HCT116 (cell line): ENCODE measurements around the gene SNX9. TPM values are rescaled to one million over a fixed set of nuclear protein-coding genes. Genes with fewer than 3 reads are reported as not detected.

ENCODE experiments used
- ATAC-seq: fragments of 200-7000 bp; cut with Tn5 transposase; 2 replicates; pipeline ENCODE4 v1.9.1; 2020; ENCODE audit warnings: mild to moderate bottlenecking, moderate library complexity
- BruUV-seq: library from RNA; stranded (reverse); fragments of 400-500 nt; replicated peaks from 2 replicates; lab custom pipeline; 2021; lab: Mats Ljungman, UMichigan
- CTCF ChIA-PET: fragments of 300-600 bp; sonication (Branson Sonifier 250); formaldehyde crosslinking; loops from one replicate; lab custom pipeline; 2021; ENCODE audit warnings: antibody characterized with exemption; lab: Charles Lee
- POLR2A ChIA-PET: fragments of 300-600, 350-600 bp; sonication (Branson Sonifier 250); formaldehyde crosslinking; loops from one replicate; lab custom pipeline; 2021; ENCODE audit warnings: antibody characterized with exemption; lab: Charles Lee
- RAD21 ChIA-PET, 2 experiments: fragments of 300-600 bp; sonication (Branson Sonifier 250); formaldehyde crosslinking; loops; one replicate each; lab custom pipeline; 2023; ENCODE audit warnings: low total read pairs in 2 of 2; ENCODE audit not compliant: uncharacterized antibody in 2 of 2, unreplicated experiment in 2 of 2, low non-redundant PET in 1 of 2; lab: Charles Lee
- DNase-seq: peaks from one replicate; pipeline ENCODE4 v3.0.0-alpha.2; 2010; ENCODE audit warnings: low read depth, low spot score
- H2AFZ ChIP-seq: fragments of 200-600 bp; shearing (Covaris generic), sonication (generic); 2 replicates; pipeline ENCODE4 v1.6.1; 2017; ENCODE audit warnings: low read depth, mixed run types, mixed read lengths, antibody characterized with exemption, low read length; ENCODE audit not compliant: poor library complexity, severe bottlenecking
- H3K27ac ChIP-seq: 2 replicates; pipeline ENCODE4 v1.5.1; 2012; ENCODE audit warnings: low read depth, low read length
- H3K27me3 ChIP-seq: fragments of 200-600 bp; sonication (generic); 2 replicates; pipeline ENCODE4 v1.6.1; 2016; ENCODE audit warnings: mixed run types, low read length, mixed read lengths; ENCODE audit not compliant: insufficient read depth
- H3K36me3 ChIP-seq, 2 experiments: fragments of 200-500 bp in 1 of 2; fragments of 200-600 bp in 1 of 2; sonication (Bioruptor generic) in 1 of 2; sonication (generic) in 1 of 2; 2 replicates each; pipeline versions ENCODE4 v1.5.1 to v1.6.1; 2014 to 2016; ENCODE audit warnings: low read length in 2 of 2, inconsistent platforms in 1 of 2, mixed read lengths in 1 of 2, mixed run types in 1 of 2; ENCODE audit not compliant: insufficient read depth in 2 of 2, control insufficient read depth in 1 of 2
- H3K4me1 ChIP-seq, 2 experiments: fragments of 200-600 bp in 1 of 2; sonication (generic) in 1 of 2; 2 replicates each; pipeline versions ENCODE4 v1.5.1 to v1.6.1; 2012 to 2017; ENCODE audit warnings: low read length in 2 of 2, inconsistent platforms in 1 of 2, mild to moderate bottlenecking in 1 of 2, mixed read lengths in 1 of 2, mixed run types in 1 of 2, moderate library complexity in 1 of 2; ENCODE audit not compliant: insufficient read depth in 2 of 2, control insufficient read depth in 1 of 2
- H3K4me2 ChIP-seq: fragments of 200-600 bp; sonication (generic); 2 replicates; pipeline ENCODE4 v1.6.1; 2017; ENCODE audit warnings: mixed run types, low read length, mixed read lengths
- H3K4me3 ChIP-seq, 2 experiments: fragments of 200-600 bp in 1 of 2; sonication (generic) in 1 of 2; replicated peaks in 1 of 2; 2 replicates each; pipeline ENCODE4 v1.5.1; 2011 to 2016; ENCODE audit warnings: low read length in 2 of 2, control low read depth in 1 of 2, low read depth in 1 of 2, mild to moderate bottlenecking in 1 of 2, mixed read lengths in 1 of 2, mixed run types in 1 of 2
- H3K79me2 ChIP-seq: fragments of 200-600 bp; sonication (generic); 2 replicates; pipeline ENCODE4 v1.6.1; 2017; ENCODE audit warnings: mild to moderate bottlenecking, mixed run types, low read length, moderate library complexity, mixed read lengths; ENCODE audit not compliant: insufficient read depth
- H3K9ac ChIP-seq: fragments of 200-600 bp; sonication (generic); 2 replicates; pipeline ENCODE4 v1.6.1; 2016; ENCODE audit warnings: low read length, mixed read lengths
- H3K9me2 ChIP-seq: fragments of 200-600 bp; sonication (generic), shearing (Covaris generic); 2 replicates; pipeline ENCODE4 v1.6.1; 2017; ENCODE audit warnings: mixed run types, mild to moderate bottlenecking, moderate library complexity; ENCODE audit not compliant: insufficient read depth
- H3K9me3 ChIP-seq, 2 experiments: fragments of 200-500 bp in 1 of 2; fragments of 200-600 bp in 1 of 2; sonication (Bioruptor generic) in 1 of 2; sonication (generic) in 1 of 2; 2 replicates each; pipeline ENCODE4 v1.6.1; 2014 to 2017; ENCODE audit warnings: low read length in 2 of 2, mixed read lengths in 2 of 2, inconsistent platforms in 1 of 2, low read depth in 1 of 2, mild to moderate bottlenecking in 1 of 2, mixed run types in 1 of 2, moderate library complexity in 1 of 2; ENCODE audit not compliant: control insufficient read depth in 1 of 2, insufficient read depth in 1 of 2
- H4K20me1 ChIP-seq: fragments of 200-600 bp; sonication (generic), shearing (Covaris generic); 2 replicates; pipeline ENCODE4 v1.6.1; 2017; ENCODE audit warnings: mixed run types, mild to moderate bottlenecking, moderate library complexity; ENCODE audit not compliant: insufficient read depth
- CBX3 ChIP-seq: IDR thresholded peaks from 2 replicates; pipeline ENCODE4 v1.6.1; 2012; ENCODE audit warnings: low read depth
- CEBPB ChIP-seq: IDR thresholded peaks from 2 replicates; pipeline ENCODE4 v1.6.1; 2012; ENCODE audit warnings: low read depth
- RAD21 ChIP-seq: IDR thresholded peaks from 2 replicates; pipeline ENCODE4 v1.6.1; 2012; ENCODE audit warnings: low read depth, mild to moderate bottlenecking
- SIN3A ChIP-seq: IDR thresholded peaks from 2 replicates; pipeline ENCODE4 v1.6.1; 2012; ENCODE audit warnings: low read depth
- SRF ChIP-seq: IDR thresholded peaks from 2 replicates; pipeline ENCODE4 v1.6.1; 2012; ENCODE audit warnings: low read depth
- TCF7L2 ChIP-seq: IDR thresholded peaks from 2 replicates; pipeline ENCODE4 v1.7.0; 2011; ENCODE audit warnings: borderline replicate concordance, inconsistent platforms; ENCODE audit not compliant: insufficient read depth, insufficient read length; ENCODE audit errors: extremely low read depth
- intact Hi-C: fragments of 100-400 bp; cut with micrococcal nuclease; formaldehyde crosslinking; loops from 2 replicates; pipeline ENCODE4 v1.10.0; 2022
- total RNA-seq: library from RNA; stranded (reverse); gene quantifications from one replicate; pipeline ENCODE4 v1.2.1, GENCODE V29; 2021; ENCODE audit not compliant: unreplicated experiment
- TF ChIP-seq, protein P1 (sequence below), 3 experiments: fragments of 200-600 bp in 1 of 3; sonication (generic) in 1 of 3; IDR thresholded peaks in 2 of 3; conservative IDR thresholded peaks in 1 of 3; 2 replicates each; pipeline ENCODE4 v1.5.1; 2012 to 2017; ENCODE audit warnings: low read depth in 2 of 3, low read length in 2 of 3, antibody characterized with exemption in 1 of 3, borderline replicate concordance in 1 of 3, control low read depth in 1 of 3, mild to moderate bottlenecking in 1 of 3, mixed read lengths in 1 of 3, mixed run types in 1 of 3, moderate library complexity in 1 of 3; ENCODE audit not compliant: insufficient read depth in 1 of 3

The SNX9 gene
- total RNA-seq, 1 experiment from 2014 or later = 42.5 TPM

DNA sequence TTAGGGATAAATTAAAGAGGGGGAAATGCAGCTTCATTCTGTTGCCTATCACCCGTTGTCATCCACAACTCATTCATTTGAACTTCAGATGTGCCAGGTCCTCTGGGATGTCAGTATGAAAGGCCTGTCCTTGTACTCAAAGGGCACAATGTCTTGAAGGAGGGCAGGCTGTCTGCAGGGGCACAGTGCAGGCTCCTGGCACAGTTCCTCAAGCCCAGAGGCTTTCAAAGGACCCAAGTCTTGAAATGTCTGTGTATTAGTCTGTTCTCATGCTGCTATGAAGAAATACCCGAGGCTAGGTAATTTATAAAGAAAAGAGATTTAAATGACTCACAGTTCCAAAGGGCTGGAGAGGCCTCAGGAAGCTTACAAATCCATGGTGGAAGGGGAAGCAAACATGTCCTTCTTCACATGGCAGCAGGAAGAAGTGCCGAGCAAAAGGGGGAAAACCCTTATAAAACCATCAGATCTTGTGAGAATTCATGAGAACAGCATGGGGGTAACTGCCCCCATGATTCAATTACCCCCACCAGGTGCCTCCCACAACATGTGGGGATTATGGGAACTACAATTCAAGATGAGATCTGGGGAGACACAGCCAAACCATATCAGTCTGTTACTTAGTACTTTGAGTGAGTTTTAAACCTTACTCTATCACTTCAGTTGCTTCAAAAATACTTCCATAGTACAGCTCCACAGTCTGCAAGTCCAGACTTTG, 9.4 kb downstream of the SNX9 start:
- ChIA-PET POLR2A (interaction anchor here (0.6 kb wide), 1 partner anchor 62 kb away, joined by 3 read pairs; no protein-coding TSS in a partner anchor), CTCF (interaction anchor here (1.0 kb wide), 1 partner anchor 9 kb away, joined by 3 read pairs; no protein-coding TSS in a partner anchor), RAD21 (no interaction called here)
- Histone ChIP-seq H3K27ac (peak overlapping the region; percentile 66; the same call in 1 of the 2 replicates), H3K36me3 (no peaks in the 10 kb centered on the region), H3K9me3 (no peaks in the 10 kb centered on the region), H2AFZ (no peak overlapping the region), H3K4me1 (peaks cover 27 to 53% of the 10 kb centered on the region in 2 experiments), H3K27me3 (no peaks in the 10 kb centered on the region), H3K79me2 (peaks cover 99% of the 10 kb centered on the region), H3K9ac (peak overlapping the region; percentile 49), H3K4me3 (0 out of 4 replicates have a peak overlapping the region, but pooled peaks of 1 of the 2 experiments have one; percentile 28), H3K9me2 (no peaks in the 10 kb centered on the region), H3K4me2 (peak overlapping the region; percentile 69), H4K20me1 (no peaks in the 10 kb centered on the region)
- TF ChIP-seq CBX3 = peak; percentile 27; the same call in 1 of the 2 replicates
- TF ChIP-seq SRF = no peak
- TF ChIP-seq RAD21 = no peak
- no peak for TF ChIP-seq TCF7L2
- TF ChIP-seq SIN3A = no peak
- 0 out of 2 replicates have a peak, but pooled peaks have one; percentile 9 for TF ChIP-seq CEBPB
- TF ChIP-seq, protein P1, sequence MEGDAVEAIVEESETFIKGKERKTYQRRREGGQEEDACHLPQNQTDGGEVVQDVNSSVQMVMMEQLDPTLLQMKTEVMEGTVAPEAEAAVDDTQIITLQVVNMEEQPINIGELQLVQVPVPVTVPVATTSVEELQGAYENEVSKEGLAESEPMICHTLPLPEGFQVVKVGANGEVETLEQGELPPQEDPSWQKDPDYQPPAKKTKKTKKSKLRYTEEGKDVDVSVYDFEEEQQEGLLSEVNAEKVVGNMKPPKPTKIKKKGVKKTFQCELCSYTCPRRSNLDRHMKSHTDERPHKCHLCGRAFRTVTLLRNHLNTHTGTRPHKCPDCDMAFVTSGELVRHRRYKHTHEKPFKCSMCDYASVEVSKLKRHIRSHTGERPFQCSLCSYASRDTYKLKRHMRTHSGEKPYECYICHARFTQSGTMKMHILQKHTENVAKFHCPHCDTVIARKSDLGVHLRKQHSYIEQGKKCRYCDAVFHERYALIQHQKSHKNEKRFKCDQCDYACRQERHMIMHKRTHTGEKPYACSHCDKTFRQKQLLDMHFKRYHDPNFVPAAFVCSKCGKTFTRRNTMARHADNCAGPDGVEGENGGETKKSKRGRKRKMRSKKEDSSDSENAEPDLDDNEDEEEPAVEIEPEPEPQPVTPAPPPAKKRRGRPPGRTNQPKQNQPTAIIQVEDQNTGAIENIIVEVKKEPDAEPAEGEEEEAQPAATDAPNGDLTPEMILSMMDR (IDR thresholded peaks at IDR 0.05 in 2 of 3, conservative IDR thresholded peaks at IDR 0.05 in 1 of 3; ENCODE audit: borderline replicate concordance in 1 of 3, insufficient read depth in 1 of 3, low read depth in 2 of 3, low read length in 2 of 3) = 0 out of 6 replicates have a peak, but pooled peaks of 1 of the 3 experiments have one; percentile 7
- intact Hi-C loops = no loop called here
- DNase-seq (no peak), ATAC-seq (0 out of 2 replicates have a peak, but pooled peaks have one; percentile 16)
- no TSS peak for BruUV-seq
